ENCODE data around the gene NT5DC2.

NT5DC2 gene

GRCh38 chr3:52487788-52488691, 45.6 kb downstream of the NT5DC2 start:
- Histone ChIP-seq H3K36me3 (ENCODE audit: insufficient read depth, low read length) (peaks cover 91% of the 10 kb centered on the region), H3K27me3 (ENCODE audit: insufficient read depth, low read length, poor library complexity) (no peaks in the 10 kb centered on the region), H3K4me1 (ENCODE audit: insufficient read depth, low read length) (no peaks in the 10 kb centered on the region), H3K27ac (ENCODE audit: low read length) (no peak overlapping the region), H3K9me3 (ENCODE audit: insufficient read depth, low read length, severe bottlenecking) (no peaks in the 10 kb centered on the region), H3K4me2 (ENCODE audit: insufficient read depth, low read length) (no peak overlapping the region), H3K4me3 (ENCODE audit: low read depth in 1 of 2, low read length in 2 of 2) (no peak overlapping the region), H3K79me2 (ENCODE audit: insufficient read depth, low read length) (no peaks in the 10 kb centered on the region), H3K9ac (ENCODE audit: low read depth, low read length) (no peak overlapping the region), H4K20me1 (ENCODE audit: insufficient read depth, low read length) (peaks cover 7% of the 10 kb centered on the region; the same call in 1 of the 2 replicates), H2AFZ (ENCODE audit: low read depth, low read length) (no peak overlapping the region)
- ATAC-seq (ENCODE audit: insufficient read depth, low read depth) (0 out of 3 replicates have a peak, but pooled peaks have one; percentile 7), DNase-seq (no peak)
- no peak for TF ChIP-seq CTCF (IDR thresholded peaks at IDR 0.05; ENCODE audit: borderline replicate concordance, extremely low read depth, low read length, poor library complexity, severe bottlenecking)
- TF ChIP-seq EZH2 (IDR thresholded peaks at IDR 0.05; ENCODE audit: borderline replicate concordance, low read depth, low read length, severe bottlenecking) = no peak

GRCh38 chr3:52487050-52487787, 46.4 kb downstream of the NT5DC2 start:
- H3K9ac ChIP-seq (ENCODE audit: low read depth, low read length) = no peak overlapping the region
- no peak overlapping the region for H3K4me3 ChIP-seq (ENCODE audit: low read depth in 1 of 2, low read length in 2 of 2)
- H3K4me1 ChIP-seq (ENCODE audit: insufficient read depth, low read length) = no peaks in the 10 kb centered on the region
- no peak overlapping the region for H2AFZ ChIP-seq (ENCODE audit: low read depth, low read length)
- H3K27me3 ChIP-seq (ENCODE audit: insufficient read depth, low read length, poor library complexity) = no peaks in the 10 kb centered on the region
- ATAC-seq (ENCODE audit: insufficient read depth, low read depth) (no peak), DNase-seq (no peak)
- no peak overlapping the region for H3K27ac ChIP-seq (ENCODE audit: low read length)
- no peaks in the 10 kb centered on the region for H3K9me3 ChIP-seq (ENCODE audit: insufficient read depth, low read length, severe bottlenecking)
- TF ChIP-seq EZH2 (IDR thresholded peaks at IDR 0.05; ENCODE audit: borderline replicate concordance, low read depth, low read length, severe bottlenecking) (no peak), CTCF (IDR thresholded peaks at IDR 0.05; ENCODE audit: borderline replicate concordance, extremely low read depth, low read length, poor library complexity, severe bottlenecking) (no peak)
- peaks cover 91% of the 10 kb centered on the region for H3K36me3 ChIP-seq (ENCODE audit: insufficient read depth, low read length)
- peaks cover 6% of the 10 kb centered on the region for H4K20me1 ChIP-seq (ENCODE audit: insufficient read depth, low read length)
- no peak overlapping the region for H3K4me2 ChIP-seq (ENCODE audit: insufficient read depth, low read length)
- H3K79me2 ChIP-seq (ENCODE audit: insufficient read depth, low read length) = no peaks in the 10 kb centered on the region

GRCh38 chr3:52484680-52485461, 48.8 kb downstream of the NT5DC2 start:
- Histone ChIP-seq H3K27ac (ENCODE audit: low read length) (no peak overlapping the region), H3K79me2 (ENCODE audit: insufficient read depth, low read length) (no peaks in the 10 kb centered on the region), H3K4me2 (ENCODE audit: insufficient read depth, low read length) (no peak overlapping the region), H3K27me3 (ENCODE audit: insufficient read depth, low read length, poor library complexity) (no peaks in the 10 kb centered on the region), H3K4me3 (ENCODE audit: low read depth in 1 of 2, low read length in 2 of 2) (no peak overlapping the region), H3K9ac (ENCODE audit: low read depth, low read length) (no peak overlapping the region), H3K4me1 (ENCODE audit: insufficient read depth, low read length) (no peaks in the 10 kb centered on the region), H3K36me3 (ENCODE audit: insufficient read depth, low read length) (peaks cover 91% of the 10 kb centered on the region), H2AFZ (ENCODE audit: low read depth, low read length) (no peak overlapping the region), H3K9me3 (ENCODE audit: insufficient read depth, low read length, severe bottlenecking) (no peaks in the 10 kb centered on the region), H4K20me1 (ENCODE audit: insufficient read depth, low read length) (peaks cover 9% of the 10 kb centered on the region)
- ATAC-seq (ENCODE audit: insufficient read depth, low read depth) (no peak), DNase-seq (no peak)
- TF ChIP-seq CTCF (IDR thresholded peaks at IDR 0.05; ENCODE audit: borderline replicate concordance, extremely low read depth, low read length, poor library complexity, severe bottlenecking) (no peak), EZH2 (IDR thresholded peaks at IDR 0.05; ENCODE audit: borderline replicate concordance, low read depth, low read length, severe bottlenecking) (no peak)
